ENCODE measurements around the gene PLD4. TPM values are rescaled to one million over a fixed set of nuclear protein-coding genes. Genes with fewer than 3 reads are reported as not detected.
"Not testable (repeated sequence)": the region's sequence is repeated elsewhere in the genome, so short reads cannot be mapped to it uniquely, and the experiment has no call there.

PLD4 gene
- total RNA-seq, 4 donors from 2014 or later = 0.16 TPM; not detected in 3

GRCh38 chr14:104899781-104900180 lies 24.9 kb upstream of the PLD4 start:
- WGBS = 49% methylated on average over 2 of the region's 2 CpGs
- TF ChIP-seq EP300 (IDR thresholded peaks at IDR 0.05) = no peak
- no peak for TF ChIP-seq CTCF (IDR thresholded peaks at IDR 0.05)
- no peak for TF ChIP-seq POLR2A (IDR thresholded peaks at IDR 0.05)
- no peak for TF ChIP-seq POLR2AphosphoS5 (IDR thresholded peaks at IDR 0.05)
- Histone ChIP-seq H3K36me3 (peaks cover 7% of the 10 kb centered on the region), H3K27me3 (peaks cover 2% of the 10 kb centered on the region), H3K27ac (no peak overlapping the region), H3K4me1 (peaks cover 12% of the 10 kb centered on the region), H3K9me3 (no peaks in the 10 kb centered on the region), H3K4me3 (no peak overlapping the region)
- DNase-seq (ENCODE audit: low spot score in 2 of 2) = no peak

GRCh38 chr14:104900639-104901512 lies 23.8 kb upstream of the PLD4 start:
- peak in 1 of 2 donors; percentile 29 for DNase-seq (ENCODE audit: low spot score in 2 of 2)
- peaks cover 8% of the 10 kb centered on the region for H3K27me3 ChIP-seq
- no peak overlapping the region for H3K4me3 ChIP-seq
- no peak overlapping the region for H3K27ac ChIP-seq
- peaks cover 5% of the 10 kb centered on the region for H3K4me1 ChIP-seq
- H3K36me3 ChIP-seq = no peaks in the 10 kb centered on the region
- no peak for TF ChIP-seq CTCF (IDR thresholded peaks at IDR 0.05)
- TF ChIP-seq EP300 (IDR thresholded peaks at IDR 0.05) = no peak
- no peak for TF ChIP-seq POLR2AphosphoS5 (IDR thresholded peaks at IDR 0.05)
- TF ChIP-seq POLR2A (IDR thresholded peaks at IDR 0.05) = no peak
- no peaks in the 10 kb centered on the region for H3K9me3 ChIP-seq
- 87% methylated on average over 12 of the region's 12 CpGs for WGBS

- Histone ChIP-seq H3K4me3 (no peak overlapping the region), H3K9me3 (no peaks in the 10 kb centered on the region), H3K36me3 (no peaks in the 10 kb centered on the region), H3K27me3 (peaks cover 8% of the 10 kb centered on the region), H3K4me1 (no peaks in the 10 kb centered on the region), H3K27ac (no peak overlapping the region)
- peak in 1 of 2 donors; percentile 15 for DNase-seq (ENCODE audit: low spot score in 2 of 2)
- TF ChIP-seq POLR2AphosphoS5 (IDR thresholded peaks at IDR 0.05) (no peak), EP300 (IDR thresholded peaks at IDR 0.05) (no peak), POLR2A (IDR thresholded peaks at IDR 0.05) (no peak), CTCF (IDR thresholded peaks at IDR 0.05) (no peak)
- 91% methylated on average over 7 of the region's 7 CpGs for WGBS
Observed at GRCh38 chr14:104903990-104904389, 20.7 kb upstream of the PLD4 start.

- not testable (repeated sequence) for H3K9me3 ChIP-seq
Observed at GRCh38 chr14:104904650-104905578, 19.8 kb upstream of the PLD4 start.

GRCh38 chr14:104905579-104905933 lies 19.1 kb upstream of the PLD4 start:
- WGBS = 77% methylated on average over 28 of the region's 28 CpGs
- H3K9me3 ChIP-seq; H3K4me1 ChIP-seq; H3K4me3 ChIP-seq; H3K27me3 ChIP-seq; H3K27ac ChIP-seq; DNase-seq (ENCODE audit: low spot score in 2 of 2); H3K36me3 ChIP-seq: not testable (repeated sequence)

More at GRCh38 chr14:104904650-104905578, 19.8 kb upstream of the PLD4 start:
- not testable (repeated sequence) for H3K4me3 ChIP-seq, H3K36me3 ChIP-seq, H3K27me3 ChIP-seq, H3K4me1 ChIP-seq, H3K27ac ChIP-seq
- peak in 1 of 2 donors; percentile 20 for DNase-seq (ENCODE audit: low spot score in 2 of 2)
- WGBS = 67% methylated on average over 37 of the region's 38 CpGs

GRCh38 chr14:104908303-104908702 lies 16.4 kb upstream of the PLD4 start:
- no peak overlapping the region for H3K4me3 ChIP-seq
- WGBS = 14% methylated on average over 1 of the region's 1 CpG
- no peaks in the 10 kb centered on the region for H3K4me1 ChIP-seq
- H3K36me3 ChIP-seq = no peaks in the 10 kb centered on the region
- peaks cover 8% of the 10 kb centered on the region for H3K27me3 ChIP-seq
- H3K9me3 ChIP-seq = peaks cover 4% of the 10 kb centered on the region
- no peak for TF ChIP-seq POLR2AphosphoS5 (IDR thresholded peaks at IDR 0.05)
- H3K27ac ChIP-seq = no peak overlapping the region
- no peak for DNase-seq (ENCODE audit: low spot score in 2 of 2)

Data from suprapubic skin (tissue), 4 donors.